Bronchial epithelial cell (primary cell): Measurements from ENCODE around the gene HSPBAP1. TPM values are rescaled to one million over a fixed set of nuclear protein-coding genes. Genes with fewer than 3 reads are reported as not detected.

ENCODE experiments used
- DNase-seq: peaks from one replicate; pipeline ENCODE4 v3.0.0-alpha.2; 2010; ENCODE audit warnings: low read depth
- FAIRE-seq: peaks from 2 replicates; lab custom pipeline; 2011; peaks lifted over from hg19 to GRCh38; lab: Jason Lieb, UNC
- H3K27me3 ChIP-seq: 2 replicates; pipeline ENCODE4 v1.5.1; 2011; ENCODE audit warnings: low read length; ENCODE audit not compliant: control insufficient read depth, insufficient read depth
- H3K36me3 ChIP-seq: 2 replicates; pipeline ENCODE4 v1.5.1; 2011; ENCODE audit warnings: low read length; ENCODE audit not compliant: control insufficient read depth, insufficient read depth
- H3K4me3 ChIP-seq: 2 replicates; pipeline ENCODE4 v1.5.1; 2011; ENCODE audit warnings: mild to moderate bottlenecking, low read depth, low read length, control low read depth
- total RNA-seq: library from RNA; depleted of rRNA; stranded (reverse); fragments of >200 nt; gene quantifications from 2 replicates; pipeline ENCODE4 v1.2.1, GENCODE V29; 2014
- TF ChIP-seq, protein P1 (sequence below): IDR thresholded peaks from 2 replicates; pipeline ENCODE4 v1.5.1; 2011; ENCODE audit warnings: mild to moderate bottlenecking, moderate library complexity, low read length, control low read depth, inconsistent platforms; ENCODE audit not compliant: insufficient read depth, severe bottlenecking

The HSPBAP1 gene
- total RNA-seq, 1 donor from 2014 or later = 11.3 TPM

GRCh38 chr3:122766430-122766829 is 27.2 kb downstream of the HSPBAP1 start:
- DNase-seq (no peak), FAIRE-seq (no peak)
- no peaks in the 10 kb centered on the region for H3K27me3 ChIP-seq
- TF ChIP-seq, protein P1, sequence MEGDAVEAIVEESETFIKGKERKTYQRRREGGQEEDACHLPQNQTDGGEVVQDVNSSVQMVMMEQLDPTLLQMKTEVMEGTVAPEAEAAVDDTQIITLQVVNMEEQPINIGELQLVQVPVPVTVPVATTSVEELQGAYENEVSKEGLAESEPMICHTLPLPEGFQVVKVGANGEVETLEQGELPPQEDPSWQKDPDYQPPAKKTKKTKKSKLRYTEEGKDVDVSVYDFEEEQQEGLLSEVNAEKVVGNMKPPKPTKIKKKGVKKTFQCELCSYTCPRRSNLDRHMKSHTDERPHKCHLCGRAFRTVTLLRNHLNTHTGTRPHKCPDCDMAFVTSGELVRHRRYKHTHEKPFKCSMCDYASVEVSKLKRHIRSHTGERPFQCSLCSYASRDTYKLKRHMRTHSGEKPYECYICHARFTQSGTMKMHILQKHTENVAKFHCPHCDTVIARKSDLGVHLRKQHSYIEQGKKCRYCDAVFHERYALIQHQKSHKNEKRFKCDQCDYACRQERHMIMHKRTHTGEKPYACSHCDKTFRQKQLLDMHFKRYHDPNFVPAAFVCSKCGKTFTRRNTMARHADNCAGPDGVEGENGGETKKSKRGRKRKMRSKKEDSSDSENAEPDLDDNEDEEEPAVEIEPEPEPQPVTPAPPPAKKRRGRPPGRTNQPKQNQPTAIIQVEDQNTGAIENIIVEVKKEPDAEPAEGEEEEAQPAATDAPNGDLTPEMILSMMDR = no peak
- no peaks in the 10 kb centered on the region for H3K36me3 ChIP-seq
- no peak overlapping the region for H3K4me3 ChIP-seq

GRCh38 chr3:122760453-122761271 is 33.0 kb downstream of the HSPBAP1 start:
- TF ChIP-seq, protein P1 = no peak
- DNase-seq (no peak), FAIRE-seq (no peak)
- Histone ChIP-seq H3K36me3 (no peaks in the 10 kb centered on the region), H3K27me3 (no peaks in the 10 kb centered on the region), H3K4me3 (no peak overlapping the region)

- Histone ChIP-seq H3K4me3 (no peak overlapping the region), H3K36me3 (peaks cover 1% of the 10 kb centered on the region), H3K27me3 (no peaks in the 10 kb centered on the region)
- TF ChIP-seq, protein P1 = no peak
- FAIRE-seq (no peak), DNase-seq (no peak)
Measured at GRCh38 chr3:122758877-122759560, 34.6 kb downstream of the HSPBAP1 start.

DNA sequence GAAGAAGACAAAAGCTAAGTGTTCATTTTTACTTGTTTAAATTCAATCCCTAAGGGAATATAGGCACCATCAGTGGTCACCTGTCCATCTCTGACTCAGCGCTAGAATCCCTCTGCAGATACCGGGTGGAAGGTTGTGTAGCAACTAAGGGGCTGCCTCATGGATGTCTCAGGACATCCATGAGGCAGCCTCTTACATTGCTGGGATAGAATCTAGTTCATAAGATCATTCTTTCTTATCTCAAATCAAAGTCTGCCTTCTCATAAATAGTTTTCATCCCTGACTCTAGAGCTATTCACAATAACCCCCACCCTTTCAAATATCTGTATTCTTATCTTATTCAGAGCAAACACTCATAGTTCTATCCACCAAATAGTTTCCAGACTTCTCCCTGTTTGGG is 38.1 kb downstream of the HSPBAP1 start:
- Histone ChIP-seq H3K27me3 (no peaks in the 10 kb centered on the region), H3K36me3 (peaks cover 1% of the 10 kb centered on the region), H3K4me3 (no peak overlapping the region)
- FAIRE-seq = no peak
- TF ChIP-seq, protein P1 = no peak
- no peak for DNase-seq

DNA sequence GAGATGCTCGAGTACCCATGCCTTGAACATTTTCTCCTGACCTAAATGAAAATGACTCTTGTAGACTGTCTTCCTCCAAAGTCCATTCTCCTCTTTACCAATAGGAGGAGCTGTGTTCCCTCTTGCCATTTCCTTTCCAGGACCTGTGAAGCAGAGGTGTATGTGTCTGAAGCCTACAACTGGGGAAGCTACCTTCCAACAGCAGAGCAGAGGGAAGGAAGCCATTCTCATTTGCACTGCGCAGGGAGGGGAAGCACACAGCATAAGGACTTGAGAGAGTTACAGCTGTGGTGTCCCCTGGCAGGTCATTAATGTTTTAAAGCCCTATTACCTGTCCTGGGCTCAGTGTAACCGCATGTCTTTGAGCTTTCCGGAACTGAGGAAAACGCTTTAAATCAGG is 38.7 kb downstream of the HSPBAP1 start:
- DNase-seq (peak; percentile 69), FAIRE-seq (peak; percentile 83)
- H3K27me3 ChIP-seq = no peaks in the 10 kb centered on the region

More for the DNA sequence above, 38.7 kb downstream of the HSPBAP1 start:
- TF ChIP-seq, protein P1 = peak; percentile 82
- no peak overlapping the region for H3K4me3 ChIP-seq
- peaks cover 1% of the 10 kb centered on the region for H3K36me3 ChIP-seq
